Activated CD8-positive, alpha-beta memory T cell treated with anti-CD3 and anti-CD28 coated beads for 36 hours (primary cell): ENCODE data around the gene C12orf50. TPM values are rescaled to one million over a fixed set of nuclear protein-coding genes. Genes with fewer than 3 reads are reported as not detected.
"Not testable (repeated sequence)": the region's sequence is repeated elsewhere in the genome, so short reads cannot be mapped to it uniquely, and the experiment has no call there.

Experiments used
- CTCF ChIA-PET: fragments of 350-600 bp; sonication (Branson Sonifier 250); formaldehyde crosslinking; loops from one replicate; lab custom pipeline; 2021; ENCODE audit warnings: antibody characterized with exemption; lab: Charles Lee
- POLR2A ChIA-PET: fragments of 350-600 bp; sonication (Branson Sonifier 250); formaldehyde crosslinking; loops from one replicate; lab custom pipeline; 2021; ENCODE audit warnings: antibody characterized with exemption; lab: Charles Lee
- total RNA-seq, 2 experiments: library from RNA; stranded (reverse); gene quantifications; one replicate each; pipeline ENCODE4 v1.2.3, GENCODE V29; 2021

The C12orf50 gene
- total RNA-seq, 2 experiments from 2014 or later = 0.10 TPM; not detected in 1

DNA sequence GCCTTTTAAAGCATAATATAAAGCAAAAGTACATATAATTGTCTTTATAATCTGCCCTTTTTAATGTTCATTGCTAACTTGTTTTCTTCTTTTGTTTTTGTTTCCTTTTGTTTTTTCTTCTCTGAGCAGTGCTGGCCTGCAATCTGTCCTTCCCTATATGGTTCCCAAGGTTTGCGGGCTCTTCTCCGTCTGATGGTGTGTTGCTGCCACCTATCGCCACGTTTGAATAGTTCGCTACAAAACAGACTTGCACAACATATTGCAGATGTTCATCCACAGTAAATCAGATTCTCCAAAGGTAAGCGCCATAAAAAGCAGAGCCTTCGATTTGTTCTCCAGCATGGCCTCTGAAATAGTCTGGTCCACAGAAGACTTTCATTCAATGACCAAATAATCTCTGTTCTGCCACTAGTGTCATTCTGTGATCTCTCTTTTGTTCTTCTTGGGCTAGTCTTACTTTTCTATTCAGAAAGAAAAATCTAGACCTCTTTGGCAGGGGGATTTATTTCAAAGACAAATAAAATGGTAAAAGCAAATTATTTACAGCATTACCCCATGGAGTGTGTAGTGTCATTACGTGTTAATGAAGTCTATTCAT, 33.5 kb downstream of the C12orf50 start:
- ChIA-PET POLR2A (no interaction called here), CTCF (no interaction called here)

DNA sequence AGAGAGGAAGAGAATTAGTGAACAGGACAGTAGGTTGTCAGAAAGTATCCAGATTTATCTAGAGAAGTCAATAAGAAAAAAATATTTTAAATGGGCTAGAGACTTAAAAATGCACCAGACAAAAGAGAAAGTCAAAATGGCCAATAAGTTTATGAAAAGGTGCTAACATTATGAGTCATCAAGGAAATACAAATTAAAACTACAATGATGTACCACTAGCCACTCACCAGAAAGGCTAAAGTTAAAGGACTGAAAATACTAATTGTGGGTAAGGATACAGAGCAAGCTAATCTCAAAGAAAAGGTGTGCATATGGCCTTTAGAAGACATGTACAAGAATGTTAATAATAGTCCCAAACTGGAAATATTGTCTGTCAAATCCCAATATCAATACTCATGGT, 37.7 kb downstream of the C12orf50 start:
- ChIA-PET POLR2A (no interaction called here), CTCF (no interaction called here)

DNA sequence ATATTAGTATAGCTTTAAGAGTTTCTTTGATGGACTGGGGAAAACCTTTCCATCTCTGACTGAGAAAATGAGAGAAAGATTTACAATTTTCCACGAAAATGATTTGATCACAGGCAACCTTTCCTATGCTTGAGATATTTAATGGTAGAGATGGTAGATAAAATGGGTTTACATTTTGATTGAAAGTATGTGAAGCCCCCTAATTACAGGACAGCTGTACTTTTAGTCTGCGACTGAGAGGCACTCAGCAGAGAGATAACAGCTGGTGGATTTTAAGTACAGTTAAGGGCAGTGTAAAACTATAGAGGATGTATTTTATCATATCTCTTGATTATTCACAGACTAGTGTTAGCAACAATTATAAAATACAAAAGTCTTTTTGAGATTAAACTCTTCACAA, 40.7 kb downstream of the C12orf50 start:
- ChIA-PET CTCF (no interaction called here), POLR2A (no interaction called here)

DNA sequence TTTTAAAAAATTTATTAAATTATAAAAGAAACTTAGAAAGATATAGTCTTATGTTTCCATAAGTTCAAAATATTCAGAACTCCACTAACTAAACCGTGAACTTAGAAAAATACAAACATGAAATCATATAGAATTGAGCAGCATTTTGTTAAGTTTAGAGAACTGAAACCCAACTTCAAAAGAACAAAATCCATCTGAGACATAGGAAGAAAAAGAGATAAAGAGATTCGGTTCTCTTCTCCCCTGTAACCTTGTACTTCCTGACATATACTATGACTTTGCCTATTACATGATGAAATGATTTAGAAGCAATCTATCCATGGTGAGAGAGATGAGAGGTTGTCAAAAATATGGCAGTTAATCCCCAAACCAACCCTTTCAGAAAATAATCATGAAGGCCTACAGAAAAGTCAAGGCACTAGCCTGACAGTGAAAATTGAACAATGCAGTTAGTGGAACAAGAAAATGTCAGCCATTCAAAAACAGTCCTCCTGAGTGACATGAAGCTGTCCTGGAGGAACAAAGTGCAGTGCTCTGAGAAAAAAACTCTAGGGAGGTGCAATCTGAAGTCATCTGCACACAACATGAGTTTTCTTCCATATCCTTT, 44.0 kb downstream of the C12orf50 start:
- ChIA-PET POLR2A (no interaction called here), CTCF (no interaction called here)

DNA sequence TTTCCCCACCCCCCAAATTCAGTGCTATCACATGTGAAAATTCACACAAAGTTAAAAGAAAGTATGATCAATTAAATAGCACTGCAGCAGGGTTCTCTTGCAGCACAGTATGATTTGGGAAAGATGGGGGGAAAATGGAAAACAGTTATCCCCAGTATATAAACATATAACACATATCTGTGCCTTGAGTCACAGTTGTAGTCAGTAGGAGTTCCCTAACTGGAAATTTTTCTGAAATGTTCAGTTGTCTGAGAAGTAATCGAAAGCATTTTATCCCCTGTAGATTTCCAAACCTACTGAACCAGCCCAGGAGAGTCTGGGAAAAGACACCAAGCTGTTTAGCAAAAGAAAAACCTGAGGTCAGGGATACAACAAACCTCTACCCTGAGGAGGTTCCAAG, 47.0 kb downstream of the C12orf50 start:
- POLR2A ChIA-PET = no interaction called here
- CTCF ChIA-PET = no interaction called here

DNA sequence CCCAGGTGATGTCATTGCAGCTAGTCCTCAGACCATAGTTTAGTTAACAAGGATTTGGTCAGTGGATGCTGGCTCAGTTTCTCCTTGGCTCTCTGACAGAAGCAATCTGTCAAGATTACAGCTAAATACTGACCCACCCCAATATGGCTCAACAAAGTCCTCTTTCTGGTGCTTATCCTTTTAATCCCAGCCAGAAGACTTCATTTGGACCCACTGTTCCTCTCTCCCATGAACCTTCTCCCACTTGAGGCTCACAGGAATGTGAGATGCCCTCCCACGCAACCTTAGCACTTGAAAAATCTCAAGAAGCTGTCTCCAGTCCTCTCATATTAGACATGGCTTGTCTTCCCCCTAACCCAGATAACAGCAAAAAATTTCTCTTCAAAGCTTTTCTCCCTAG, 47.7 kb downstream of the C12orf50 start:
- POLR2A ChIA-PET = no interaction called here
- CTCF ChIA-PET = no interaction called here

DNA sequence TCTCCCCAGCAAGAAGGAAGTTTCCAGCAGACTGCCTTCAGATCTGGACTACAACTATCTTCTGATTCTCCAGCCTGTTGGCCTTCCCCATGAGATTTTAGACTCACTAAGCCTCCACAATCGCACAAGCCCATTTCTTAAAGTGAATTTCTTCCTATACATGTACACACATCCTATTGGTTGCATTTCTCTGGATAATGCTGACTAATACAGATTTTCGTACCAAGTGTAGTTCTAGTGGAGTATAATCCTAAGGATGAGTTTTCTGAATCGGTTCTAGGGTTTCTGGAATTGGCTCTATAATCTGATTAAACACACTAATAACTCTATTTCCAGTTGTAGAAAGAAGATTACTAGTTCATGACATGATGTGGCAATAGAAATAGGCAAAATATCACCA, 53.3 kb downstream of the C12orf50 start:
- CTCF ChIA-PET = no interaction called here

DNA sequence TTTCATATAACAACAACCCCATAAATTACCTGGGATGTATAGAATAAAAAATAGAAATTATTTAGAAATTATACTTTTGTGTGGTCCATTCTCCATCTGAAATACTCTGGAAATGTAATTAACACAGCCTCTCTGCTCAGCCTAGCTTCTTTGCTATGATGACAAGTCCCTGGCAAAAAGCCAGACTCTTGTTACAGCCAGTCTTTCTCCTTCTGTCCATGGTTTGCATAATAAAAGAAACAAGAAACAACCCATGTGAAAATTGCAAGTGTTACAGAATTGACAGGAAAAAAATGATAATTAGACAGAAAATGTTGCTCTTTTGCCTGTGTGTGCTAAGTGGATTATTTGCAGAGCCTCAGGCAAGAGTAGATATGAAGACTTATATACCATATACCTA, 61.3 kb downstream of the C12orf50 start:
- CTCF ChIA-PET = no interaction called here
- POLR2A ChIA-PET = no interaction called here

More for the DNA sequence above, 53.3 kb downstream of the C12orf50 start:
- POLR2A ChIA-PET = no interaction called here

DNA sequence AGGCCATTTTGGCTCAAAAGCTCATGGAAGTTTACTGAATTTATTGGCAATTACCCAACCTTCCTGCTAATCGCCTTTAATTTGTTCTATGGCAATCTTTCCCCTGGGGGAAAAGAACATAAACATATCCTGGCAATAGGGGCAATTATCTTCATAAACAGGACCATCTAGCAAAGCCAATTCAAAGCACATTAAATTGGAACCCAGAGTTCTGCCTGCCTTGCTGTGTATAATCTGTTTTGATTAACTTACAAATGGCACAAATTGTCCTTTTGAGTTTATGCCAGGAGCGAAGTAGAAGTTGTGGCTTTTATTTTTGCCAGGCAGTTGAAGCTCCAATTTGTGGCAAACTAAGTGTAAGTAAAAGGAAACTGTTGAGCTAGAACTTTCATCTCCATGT, 68.6 kb downstream of the C12orf50 start:
- POLR2A ChIA-PET = no interaction called here
- CTCF ChIA-PET = no interaction called here

DNA sequence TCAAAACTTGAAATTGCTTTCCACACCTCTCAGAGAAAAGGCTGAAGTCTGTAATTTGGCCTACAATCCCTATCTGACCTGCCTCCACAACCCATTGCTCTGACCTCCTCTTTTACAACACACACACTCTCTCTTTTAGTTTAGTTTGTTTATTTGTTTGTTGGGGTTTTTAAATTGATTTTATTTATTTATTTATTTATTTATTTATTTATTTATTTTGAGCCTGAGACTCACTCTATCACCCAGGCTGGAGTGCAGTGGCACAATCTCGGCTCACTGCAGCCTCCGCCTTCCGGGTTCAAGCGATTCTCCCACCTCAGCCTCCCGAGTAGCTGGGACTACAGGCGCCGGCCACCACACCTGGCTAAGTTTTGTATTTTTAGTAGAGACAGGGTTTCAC, 75.2 kb downstream of the C12orf50 start:
- CTCF ChIA-PET = not testable (repeated sequence)

DNA sequence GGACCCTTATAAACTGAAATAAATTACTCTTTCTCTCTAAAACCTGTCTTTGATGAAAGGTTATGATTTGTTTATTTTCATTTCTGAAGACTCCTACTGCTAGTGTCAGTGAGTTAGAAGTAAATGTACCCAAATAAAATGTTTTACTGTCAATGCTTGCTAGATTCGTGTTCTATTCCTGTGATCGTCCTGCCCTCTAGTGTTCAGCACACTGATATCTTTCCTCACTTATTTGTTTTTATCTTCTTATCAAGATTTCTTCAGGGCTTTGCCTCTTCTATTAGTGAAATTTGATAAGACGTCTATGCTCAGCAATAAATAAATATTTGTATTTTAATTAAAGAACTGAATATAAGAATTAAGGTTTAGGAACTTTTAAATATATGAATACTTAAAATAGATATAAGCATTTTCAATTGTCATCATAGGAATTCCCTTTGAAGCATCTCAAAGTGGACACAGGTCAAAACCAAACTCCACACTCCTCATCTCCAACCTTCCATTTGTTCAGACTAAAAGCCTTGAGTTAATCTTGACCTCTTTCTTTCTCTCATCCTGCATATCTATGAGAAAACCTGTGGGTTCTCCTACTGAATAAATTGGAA, 75.8 kb downstream of the C12orf50 start:
- CTCF ChIA-PET = no interaction called here
- POLR2A ChIA-PET = no interaction called here

More for the DNA sequence above, 75.2 kb downstream of the C12orf50 start:
- POLR2A ChIA-PET = not testable (repeated sequence)

DNA sequence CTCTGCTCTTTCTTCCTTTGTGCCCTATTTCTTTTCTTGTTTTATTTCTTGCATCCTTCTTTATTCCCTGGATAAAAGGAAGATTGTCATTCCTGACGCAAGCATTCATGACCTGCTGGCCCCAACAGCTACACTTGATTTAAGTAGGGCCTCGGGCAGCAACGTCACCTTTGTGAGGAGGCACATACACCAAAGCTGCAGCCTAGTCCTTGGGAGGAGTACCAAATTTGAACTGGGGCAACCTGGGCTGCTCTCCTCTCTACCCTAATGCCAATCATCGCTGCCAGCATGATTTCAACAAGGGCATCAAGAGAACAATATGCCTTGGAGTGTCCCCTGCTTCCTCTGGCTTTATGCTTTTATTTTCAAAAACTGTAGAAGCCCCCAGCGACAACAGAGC, 76.4 kb downstream of the C12orf50 start:
- ChIA-PET POLR2A (no interaction called here), CTCF (interaction anchor here (0.6 kb wide), 1 partner anchor 1914 kb away, joined by 3 read pairs; no protein-coding TSS in a partner anchor)

DNA sequence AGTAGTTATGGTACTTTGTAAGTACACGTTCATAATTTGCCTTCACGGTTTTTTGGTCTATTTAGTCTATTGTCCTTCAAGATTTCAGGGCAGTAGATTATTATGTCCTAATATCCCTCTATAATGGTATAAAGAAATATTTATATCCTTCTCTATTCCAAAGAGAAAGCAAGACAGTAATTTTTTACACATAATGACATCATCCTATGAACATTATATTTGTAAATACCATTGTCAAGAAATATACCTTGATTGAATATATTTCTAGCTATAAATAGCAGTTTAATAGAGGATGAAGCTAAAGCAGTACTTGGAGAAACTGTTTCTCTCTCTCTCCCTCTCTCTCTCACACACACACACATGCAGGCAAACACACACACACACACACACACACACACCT, 77.0 kb downstream of the C12orf50 start:
- ChIA-PET POLR2A (no interaction called here), CTCF (interaction anchor here (0.6 kb wide), 1 partner anchor 1913 kb away, joined by 3 read pairs; no protein-coding TSS in a partner anchor)

DNA sequence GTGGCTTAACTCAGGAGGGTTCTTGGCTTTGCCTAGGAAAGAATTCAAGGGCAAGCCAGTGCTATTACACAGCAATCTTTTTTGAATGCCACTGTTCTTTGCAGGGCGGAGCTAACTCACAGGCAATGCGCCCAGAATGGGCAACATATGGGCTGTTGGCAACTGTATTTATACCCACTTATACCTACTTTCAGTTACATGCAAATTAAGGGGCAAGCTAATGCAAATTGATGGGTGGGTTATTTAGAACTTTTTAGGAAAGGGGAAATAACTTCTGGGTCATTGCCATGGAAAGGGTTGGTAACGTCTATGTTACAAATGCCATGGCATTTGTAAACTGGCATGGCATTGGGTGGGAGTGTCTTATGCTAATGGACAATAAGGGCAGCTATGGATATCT, 85.4 kb downstream of the C12orf50 start:
- ChIA-PET POLR2A (no interaction called here), CTCF (no interaction called here)

DNA sequence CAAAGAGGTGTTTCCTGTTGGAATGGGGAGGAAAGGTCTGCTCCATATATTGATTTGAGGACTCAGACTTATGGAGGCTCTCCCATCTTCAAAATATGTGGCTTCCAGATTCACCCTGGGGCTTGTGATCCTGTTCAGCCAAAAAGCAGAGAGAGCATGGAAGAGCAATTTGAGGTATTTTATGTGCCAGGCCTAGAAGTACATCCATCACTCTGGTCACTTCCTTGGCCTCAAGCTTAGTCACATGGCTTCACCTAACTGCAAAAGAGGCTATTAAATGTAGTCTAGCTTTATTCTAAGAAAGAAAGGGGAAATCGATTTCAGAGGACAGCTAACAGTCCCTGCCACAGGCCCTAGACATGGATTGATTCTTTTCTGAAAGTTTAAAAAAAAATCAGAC, 86.2 kb downstream of the C12orf50 start:
- ChIA-PET CTCF (no interaction called here), POLR2A (no interaction called here)

DNA sequence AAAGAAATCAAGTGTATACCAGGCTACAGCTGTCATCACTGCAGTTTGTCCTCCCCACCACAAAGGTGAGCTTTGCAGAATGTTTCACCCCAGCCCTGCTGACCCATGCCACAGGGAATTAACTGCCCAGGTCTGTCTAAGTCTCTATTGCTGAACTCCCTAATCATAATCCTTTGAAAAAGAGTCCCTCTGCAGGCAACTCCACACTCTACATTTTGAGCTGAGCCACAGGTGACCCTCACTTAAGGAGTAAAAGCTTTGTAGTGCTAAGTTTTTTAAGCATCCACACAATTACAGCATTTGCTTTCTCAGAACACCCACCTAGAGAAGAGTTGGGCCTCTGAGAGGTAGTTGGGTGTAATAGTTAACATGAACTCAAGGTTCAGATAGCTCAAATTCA, 90.0 kb downstream of the C12orf50 start:
- ChIA-PET POLR2A (no interaction called here), CTCF (no interaction called here)

DNA sequence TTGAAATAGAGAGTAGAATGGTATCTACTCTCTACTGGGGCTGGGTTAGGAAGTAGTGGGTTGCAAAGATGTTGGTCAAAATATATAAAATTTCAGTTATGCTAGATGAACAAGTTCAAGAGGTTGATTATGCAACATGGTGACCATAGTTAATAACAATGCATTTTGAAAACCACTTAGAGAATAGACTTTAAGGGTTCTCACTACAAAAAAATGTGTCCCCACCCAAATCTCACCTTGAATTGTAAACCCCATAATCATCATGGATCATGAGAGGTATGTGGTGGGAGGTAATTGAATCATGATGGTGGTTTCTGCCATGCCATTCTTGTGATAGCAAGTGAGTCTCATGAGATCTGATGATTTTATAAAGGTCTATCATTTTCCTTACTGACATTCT, 94.0 kb downstream of the C12orf50 start:
- ChIA-PET POLR2A (no interaction called here), CTCF (no interaction called here)

DNA sequence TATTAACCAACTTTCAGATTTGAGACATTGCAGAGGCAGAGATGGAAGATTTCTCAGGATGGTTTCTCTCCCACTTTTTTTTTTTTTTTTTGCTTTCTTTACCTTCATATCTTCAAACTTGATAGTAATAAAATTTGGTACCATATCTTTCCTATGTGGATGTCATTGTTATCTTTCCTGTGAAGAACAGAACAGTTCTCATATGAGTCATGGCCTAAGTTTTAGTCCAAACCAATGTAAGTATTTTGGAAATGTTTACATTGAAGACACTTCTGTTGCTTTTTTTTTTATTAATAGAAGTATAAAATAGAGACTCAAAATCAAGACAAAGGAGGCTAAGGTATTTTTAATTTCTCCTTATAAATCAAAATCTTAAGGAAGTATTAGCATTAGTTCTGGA, 95.2 kb downstream of the C12orf50 start:
- ChIA-PET POLR2A (no interaction called here), CTCF (no interaction called here)

DNA sequence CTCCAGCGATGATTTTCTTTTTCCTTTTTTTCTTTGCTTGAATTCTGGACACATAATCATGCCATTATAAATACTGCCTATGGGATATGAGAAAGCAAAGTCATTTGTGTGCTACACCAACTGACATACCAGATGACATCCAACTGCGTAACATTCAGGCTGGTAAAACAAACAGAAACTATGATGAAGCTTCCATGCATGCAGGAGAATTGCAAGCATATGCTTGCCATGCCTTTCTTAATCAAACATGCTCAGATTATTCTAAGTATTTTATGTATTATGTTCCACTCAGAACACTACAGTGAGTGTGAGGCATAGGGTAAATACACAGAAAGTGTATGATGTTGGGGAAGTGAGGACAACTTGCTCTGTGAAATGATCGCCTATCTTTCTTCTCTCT, 97.4 kb downstream of the C12orf50 start:
- ChIA-PET CTCF (no interaction called here), POLR2A (no interaction called here)

DNA sequence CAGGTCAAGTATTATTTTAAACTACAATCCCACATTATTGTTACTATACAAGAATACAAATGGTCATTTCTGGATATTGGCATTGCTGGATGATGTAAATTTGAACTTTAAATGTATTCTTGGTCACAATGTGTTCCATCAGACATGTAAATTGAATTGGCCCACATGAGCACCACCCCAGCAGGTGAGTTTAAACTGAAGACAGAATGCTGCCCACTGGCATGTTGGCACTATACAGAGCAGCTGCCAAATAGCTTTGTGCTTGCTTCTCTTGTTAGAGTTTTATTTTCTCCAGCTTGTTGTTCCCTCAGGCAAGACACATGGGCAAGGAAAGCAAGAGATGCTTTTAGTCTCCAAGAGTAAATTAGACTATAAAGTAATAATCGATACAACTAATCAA, 98.6 kb downstream of the C12orf50 start:
- ChIA-PET POLR2A (no interaction called here), CTCF (no interaction called here)
